K562 (cell line): Measurements from ENCODE around the gene TTC8. TPM values are rescaled to one million over a fixed set of nuclear protein-coding genes. Genes with fewer than 3 reads are reported as not detected.
A peak's percentile ranks its signal among the peaks of the same experiment; 100 is the strongest.

Source experiments
- BCOR ChIP-seq: fragments of 450-650 bp; IDR thresholded peaks from 2 replicates; pipeline ENCODE4 v1.6.1; 2016
- CBFA2T3 ChIP-seq: fragments of 450-650 bp; IDR thresholded peaks from 2 replicates; pipeline ENCODE4 v1.6.1; 2017
- CREB1 ChIP-seq, 2 experiments: sonication (generic) in 1 of 2; formaldehyde crosslinking in 1 of 2; IDR thresholded peaks; 2 replicates each; pipeline versions ENCODE4 v1.6.1 to v1.8.0; 2012 to 2022; ENCODE audit warnings: inconsistent platforms in 1 of 2, mild to moderate bottlenecking in 1 of 2, missing genetic modification reagents in 1 of 2, moderate library complexity in 1 of 2
- CREB3 ChIP-seq: fragments of 450-650 bp; conservative IDR thresholded peaks from 2 replicates; pipeline ENCODE4 v1.6.1; 2016; ENCODE audit warnings: missing genetic modification characterization, low read depth, mild to moderate bottlenecking, missing compliant biosample characterization, moderate library complexity
- CTCF ChIP-seq, 3 experiments: IDR thresholded peaks in 2 of 3; conservative IDR thresholded peaks in 1 of 3; 2 replicates each; pipeline ENCODE4 v1.5.1; 2011 to 2012; ENCODE audit warnings: low read length in 3 of 3, mild to moderate bottlenecking in 3 of 3, control low read depth in 2 of 3, improper control_type of control experiment in 1 of 3, inconsistent platforms in 1 of 3, low read depth in 1 of 3, mixed read lengths in 1 of 3, moderate library complexity in 1 of 3; ENCODE audit not compliant: insufficient read depth in 2 of 3
- DDX20 ChIP-seq: fragments of 450-650 bp; IDR thresholded peaks from 2 replicates; pipeline ENCODE4 v1.6.1; 2016; ENCODE audit warnings: missing genetic modification characterization, low read depth, mild to moderate bottlenecking, missing compliant biosample characterization, moderate library complexity
- MAZ ChIP-seq, 2 experiments: fragments of 450-650 bp in 1 of 2; sonication (generic) in 1 of 2; formaldehyde crosslinking; IDR thresholded peaks in 1 of 2; conservative IDR thresholded peaks in 1 of 2; 2 replicates each; pipeline versions ENCODE4 v1.4.0 to v1.5.0; 2020; ENCODE audit warnings: mild to moderate bottlenecking in 1 of 2, missing genetic modification reagents in 1 of 2
- RBFOX2 ChIP-seq: fragments of 200-400 bp; formaldehyde crosslinking; IDR thresholded peaks from 2 replicates; pipeline ENCODE4 v1.6.1; 2017; ENCODE audit warnings: low read depth, mild to moderate bottlenecking, low read length, moderate library complexity
- RBM25 ChIP-seq: fragments of 200-400 bp; formaldehyde crosslinking; IDR thresholded peaks from 2 replicates; pipeline ENCODE4 v1.6.1; 2018; ENCODE audit warnings: low read length, low read depth, moderate library complexity; ENCODE audit not compliant: severe bottlenecking
- RFX7 ChIP-seq: fragments of 250-450 bp; sonication (Bioruptor Pico); IDR thresholded peaks from 2 replicates; pipeline ENCODE4 v1.5.1; 2021; ENCODE audit warnings: mild to moderate bottlenecking
- RREB1 ChIP-seq: fragments of 250-450 bp; sonication (Bioruptor Pico); IDR thresholded peaks from 2 replicates; pipeline ENCODE4 v1.4.0; 2020
- SPI1 ChIP-seq: IDR thresholded peaks from 2 replicates; pipeline ENCODE4 v1.6.1; 2011; ENCODE audit warnings: low read depth, low read length, control low read depth, borderline replicate concordance
- UBTF ChIP-seq, 2 experiments: IDR thresholded peaks; 2 replicates each; pipeline ENCODE4 v1.6.1; 2012; ENCODE audit warnings: improper control_type of control experiment in 2 of 2, low read depth in 2 of 2, low read length in 2 of 2, borderline replicate concordance in 1 of 2
- ZNF57 ChIP-seq: fragments of 450-650 bp; formaldehyde crosslinking; IDR thresholded peaks from 2 replicates; pipeline ENCODE4 v1.4.0; 2020; ENCODE audit warnings: mild to moderate bottlenecking, moderate library complexity
- polyA plus RNA-seq, 8 experiments: library from polyadenylated mRNA; depleted of rRNA in 4 of 8; stranded (reverse) in 5 of 8; unstranded in 3 of 8; fragments of >200 nt; fragmentation: Nextera tagmentation in 2 of 8; fragmentation: Illumina TruSeq in 1 of 8; extraction: Ambion mirVana in 2 of 8; extraction: Trizol in 1 of 8; gene quantifications; 2 replicates each; pipeline versions ENCODE4 v1.2.1 to v1.2.3, GENCODE V29; 2011 to 2014; ENCODE audit warnings: inconsistent platforms in 1 of 8, missing spikeins in 1 of 8
- total RNA-seq, 7 experiments: library from RNA; depleted of rRNA in 6 of 7; stranded (reverse); fragments of >200 nt in 6 of 7; fragmentation: Illumina TruSeq in 2 of 7; extraction: Trizol in 2 of 7; gene quantifications; 2 replicates each; pipeline versions ENCODE4 v1.2.1 to v1.2.3, GENCODE V29; 2011 to 2021; ENCODE audit warnings: low replicate concordance in 1 of 7

The TTC8 gene
- total and polyA plus RNA-seq, 9 of the 15 experiments (the other 6 are each of a cell fraction or from before 2014, with no cell fraction given): 7.3 to 22.7 (median 9.6) TPM

GRCh38 chr14:88792473-88793258 is 31.8 kb upstream of the TTC8 start, which contains the start of gene EML5 (continued):
- TF ChIP-seq UBTF (IDR thresholded peaks at IDR 0.05; ENCODE audit: borderline replicate concordance in 1 of 2, low read depth in 2 of 2, low read length in 2 of 2) (peak; percentile 85 to 88; a peak in 3 of 4 replicates), CTCF (IDR thresholded peaks at IDR 0.05 in 2 of 3, conservative IDR thresholded peaks at IDR 0.05 in 1 of 3; ENCODE audit: insufficient read depth in 2 of 3, low read depth in 1 of 3, low read length in 3 of 3) (peak in 2 of 3 experiments; percentile 44 to 45; a peak in 3 of 6 replicates), CREB3 (no peak), ZNF57 (CRISPR knock-in tag) (no peak), CBFA2T3 (no peak), RFX7 (CRISPR knock-in tag) (no peak), RBFOX2 (peak; percentile 72), SPI1 (no peak), CREB1 (IDR thresholded peaks at IDR 0.05) (peak; percentile 47; the same call in 1 of the 2 replicates), CREB1 (CRISPR knock-in tag; IDR thresholded peaks at IDR 0.05) (peak; percentile 42; the same call in 1 of the 2 replicates), DDX20 (tag) (no peak), BCOR (no peak), RREB1 (CRISPR knock-in tag) (no peak), RBM25 (no peak), MAZ (CRISPR knock-in tag; conservative IDR thresholded peaks at IDR 0.05 in 1 of 2, IDR thresholded peaks at IDR 0.05 in 1 of 2) (peak in 1 of 2 experiments; percentile 52; a peak in 2 of 4 replicates)
